Measurements from ENCODE around the gene COL18A1.

Gene COL18A1

DNA sequence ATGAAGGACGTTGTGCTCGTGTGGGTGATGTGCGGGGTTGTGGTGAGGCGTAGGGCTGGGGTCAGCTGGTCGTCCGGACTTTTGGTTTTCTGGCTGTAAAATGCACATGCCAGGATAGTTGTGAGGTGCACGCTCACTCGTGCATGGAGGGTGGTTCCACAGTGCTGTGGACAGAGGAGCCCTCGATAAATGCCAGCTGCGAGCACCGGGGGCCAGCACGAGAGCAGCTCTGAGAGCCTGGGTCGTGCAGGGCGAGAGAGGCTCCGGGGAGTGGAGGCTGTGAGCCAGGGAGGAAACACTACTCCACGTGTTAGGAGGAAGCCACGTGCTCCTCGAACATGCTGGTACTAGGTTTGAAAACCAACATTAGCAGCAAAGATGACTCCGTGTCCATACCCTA is 39.4 kb downstream of the COL18A1 start:
- no peak overlapping the region for H3K4me3 ChIP-seq (ENCODE audit: low read depth, low read length)
- no peak for DNase-seq (ENCODE audit: low read depth, low spot score)
- in situ Hi-C loops (cut with HindIII; ENCODE audit: low sequenced_read_pairs): no loop called here
- TF ChIP-seq, protein P1, sequence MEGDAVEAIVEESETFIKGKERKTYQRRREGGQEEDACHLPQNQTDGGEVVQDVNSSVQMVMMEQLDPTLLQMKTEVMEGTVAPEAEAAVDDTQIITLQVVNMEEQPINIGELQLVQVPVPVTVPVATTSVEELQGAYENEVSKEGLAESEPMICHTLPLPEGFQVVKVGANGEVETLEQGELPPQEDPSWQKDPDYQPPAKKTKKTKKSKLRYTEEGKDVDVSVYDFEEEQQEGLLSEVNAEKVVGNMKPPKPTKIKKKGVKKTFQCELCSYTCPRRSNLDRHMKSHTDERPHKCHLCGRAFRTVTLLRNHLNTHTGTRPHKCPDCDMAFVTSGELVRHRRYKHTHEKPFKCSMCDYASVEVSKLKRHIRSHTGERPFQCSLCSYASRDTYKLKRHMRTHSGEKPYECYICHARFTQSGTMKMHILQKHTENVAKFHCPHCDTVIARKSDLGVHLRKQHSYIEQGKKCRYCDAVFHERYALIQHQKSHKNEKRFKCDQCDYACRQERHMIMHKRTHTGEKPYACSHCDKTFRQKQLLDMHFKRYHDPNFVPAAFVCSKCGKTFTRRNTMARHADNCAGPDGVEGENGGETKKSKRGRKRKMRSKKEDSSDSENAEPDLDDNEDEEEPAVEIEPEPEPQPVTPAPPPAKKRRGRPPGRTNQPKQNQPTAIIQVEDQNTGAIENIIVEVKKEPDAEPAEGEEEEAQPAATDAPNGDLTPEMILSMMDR (IDR thresholded peaks at IDR 0.05; ENCODE audit: low read depth, low read length): no peak

DNA sequence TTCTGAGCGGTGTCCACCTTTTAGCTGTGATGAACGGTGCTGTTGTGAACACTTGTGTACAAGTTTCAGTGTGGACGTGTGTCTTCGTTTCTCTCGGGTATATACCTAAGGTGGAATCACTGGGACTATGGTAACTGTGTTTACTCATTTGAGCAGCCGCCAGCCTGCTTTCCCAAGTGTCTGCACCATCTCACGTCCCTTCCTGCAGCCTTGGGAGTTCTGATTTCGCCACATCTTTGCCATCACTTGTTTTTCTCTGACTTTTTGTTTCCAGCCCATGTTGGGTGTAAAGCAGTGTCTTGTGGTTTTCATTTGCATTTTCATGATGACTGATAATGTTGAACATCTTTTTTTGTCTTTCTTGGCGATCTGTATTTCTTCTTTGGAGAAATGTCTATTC is 40.4 kb downstream of the COL18A1 start:
- H3K4me3 ChIP-seq (ENCODE audit: low read depth, low read length): no peak overlapping the region
- TF ChIP-seq, protein P1 (IDR thresholded peaks at IDR 0.05; ENCODE audit: low read depth, low read length): no peak
- in situ Hi-C loops (cut with HindIII; ENCODE audit: low sequenced_read_pairs): no loop called here
- no peak for DNase-seq (ENCODE audit: low read depth, low spot score)

DNA sequence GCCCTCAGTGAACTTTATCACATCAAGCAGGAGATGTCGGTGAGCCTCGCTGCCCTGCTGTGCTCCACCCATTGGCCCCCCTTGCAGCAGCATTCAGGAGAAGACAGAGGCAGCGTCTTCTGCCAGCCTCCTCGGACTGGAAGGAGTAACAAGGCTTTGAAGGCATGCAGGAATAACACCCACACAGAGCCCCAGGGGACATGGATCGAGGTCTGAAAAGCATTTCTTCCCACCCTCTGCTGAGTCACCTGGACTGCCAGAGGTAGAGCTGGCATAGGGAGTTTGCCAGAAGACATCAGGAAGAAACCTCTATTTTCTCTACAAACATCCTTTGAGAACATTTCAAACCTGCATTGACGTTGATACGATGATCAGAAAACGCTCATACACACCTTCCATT is 42.9 kb downstream of the COL18A1 start:
- DNase-seq (ENCODE audit: low read depth, low spot score): no peak
- no peak overlapping the region for H3K4me3 ChIP-seq (ENCODE audit: low read depth, low read length)
- TF ChIP-seq, protein P1 (IDR thresholded peaks at IDR 0.05; ENCODE audit: low read depth, low read length): no peak
- in situ Hi-C loops (cut with HindIII; ENCODE audit: low sequenced_read_pairs): no loop called here

DNA sequence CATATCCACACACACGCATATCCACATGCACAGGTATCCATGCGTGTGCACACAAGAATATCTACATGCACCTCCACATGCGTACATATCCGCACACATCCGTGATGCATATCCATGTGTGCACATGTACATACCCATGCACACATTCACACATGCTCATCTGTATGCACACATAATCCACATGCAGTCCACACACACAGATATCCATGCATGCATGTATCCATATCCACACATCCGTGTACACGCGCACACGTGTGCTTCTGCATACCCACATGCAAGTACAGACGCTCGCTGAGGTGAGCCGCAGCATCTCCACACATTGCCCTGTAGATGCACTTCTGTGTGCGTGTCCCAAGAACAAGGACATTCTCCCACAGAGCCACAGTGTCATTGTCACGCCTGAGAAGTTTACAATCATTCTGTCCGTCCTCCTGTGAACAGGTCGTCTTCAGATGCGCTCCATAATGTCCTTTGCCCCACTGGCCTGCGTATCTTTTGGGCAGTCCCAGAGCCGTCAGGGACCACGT is 43.4 kb downstream of the COL18A1 start:
- no peak overlapping the region for H3K4me3 ChIP-seq (ENCODE audit: low read depth, low read length)
- TF ChIP-seq, protein P1 (IDR thresholded peaks at IDR 0.05; ENCODE audit: low read depth, low read length): no peak
- in situ Hi-C loops (cut with HindIII; ENCODE audit: low sequenced_read_pairs): no loop called here
- no peak for DNase-seq (ENCODE audit: low read depth, low spot score)

DNA sequence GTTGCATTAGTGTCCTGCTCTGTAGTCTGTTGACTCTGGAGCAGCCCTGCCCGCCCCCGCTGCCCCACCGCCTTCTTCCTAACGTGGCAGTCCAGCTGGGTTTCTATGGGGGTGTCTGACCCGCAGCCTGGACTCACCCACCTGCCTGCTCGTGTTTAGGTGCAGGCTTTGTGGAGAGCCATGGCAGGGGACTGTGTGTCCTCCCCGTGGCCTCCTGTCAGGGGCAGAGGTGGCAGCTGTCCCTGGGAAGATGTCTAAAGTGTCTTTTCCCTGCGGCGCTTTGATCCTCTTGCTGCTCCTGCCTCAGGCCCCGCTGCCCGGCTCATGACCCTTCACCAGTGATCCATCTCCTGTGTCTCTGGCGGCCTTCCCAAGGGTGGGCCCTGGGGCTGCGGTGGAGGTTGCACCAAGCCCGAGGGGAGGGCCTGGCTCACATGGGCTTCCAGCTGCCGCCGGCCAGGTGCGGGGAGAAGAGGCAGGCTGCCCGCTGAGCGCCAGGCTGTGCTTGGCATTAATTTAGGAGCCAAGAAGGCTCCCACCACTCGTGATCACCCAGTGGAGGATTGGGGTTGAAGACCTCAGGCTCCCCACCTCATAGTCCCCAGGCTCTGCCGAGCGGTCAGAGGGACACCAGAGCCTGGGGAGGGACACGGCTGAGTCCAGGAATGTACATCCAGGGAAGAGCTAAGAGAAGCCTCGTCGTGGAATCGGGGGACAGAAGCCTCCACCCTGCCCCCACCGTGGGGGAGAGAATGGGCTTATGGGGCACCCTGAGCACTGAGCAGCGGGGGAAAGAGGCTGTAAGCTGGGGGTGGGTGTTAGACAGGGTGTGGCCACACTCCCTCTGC is 44.1 kb downstream of the COL18A1 start:
- in situ Hi-C loops (cut with HindIII; ENCODE audit: low sequenced_read_pairs): no loop called here
- H3K4me3 ChIP-seq (ENCODE audit: low read depth, low read length): no peak overlapping the region
- TF ChIP-seq, protein P1 (IDR thresholded peaks at IDR 0.05; ENCODE audit: low read depth, low read length): no peak
- DNase-seq (ENCODE audit: low read depth, low spot score): no peak

DNA sequence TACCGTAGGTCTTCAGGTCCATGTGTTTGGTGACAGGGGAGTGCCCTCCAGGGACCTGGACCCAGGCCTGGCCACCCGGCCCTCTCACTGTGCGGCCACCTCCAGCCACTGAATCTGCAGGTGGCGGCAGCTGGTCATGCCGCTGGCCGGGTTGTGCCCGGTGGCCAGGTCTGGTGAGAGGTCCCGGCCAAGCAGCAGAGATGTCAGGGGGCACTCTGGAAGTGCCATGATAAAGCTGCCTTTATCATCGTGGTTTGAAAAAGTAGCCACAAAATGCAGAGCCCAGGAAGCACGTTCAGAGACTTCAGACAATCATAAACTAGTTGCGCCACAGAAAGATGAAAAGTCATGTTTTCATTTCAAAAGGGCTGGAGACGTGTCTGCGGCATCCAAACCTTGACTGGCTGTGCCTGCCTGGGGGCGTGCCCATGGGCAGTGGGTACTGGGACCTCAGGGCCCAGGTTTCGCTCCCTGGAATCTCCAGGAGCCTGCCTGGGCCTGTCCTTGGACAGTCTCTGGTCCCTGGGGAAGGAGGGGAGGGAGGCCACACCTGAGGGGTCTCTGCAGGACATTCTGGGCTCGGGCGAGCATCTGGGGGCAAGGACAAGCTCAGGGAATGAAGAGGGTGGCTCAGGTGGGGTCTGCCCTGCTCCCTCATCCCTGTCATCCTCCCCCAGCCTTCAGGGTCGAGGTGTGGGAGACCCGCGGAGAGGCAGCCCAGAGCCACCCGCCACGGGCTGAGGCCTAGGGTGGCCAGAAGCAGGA is 44.9 kb downstream of the COL18A1 start:
- H3K4me3 ChIP-seq (ENCODE audit: low read depth, low read length): no peak overlapping the region
- in situ Hi-C loops (cut with HindIII; ENCODE audit: low sequenced_read_pairs): no loop called here
- DNase-seq (ENCODE audit: low read depth, low spot score): no peak
- TF ChIP-seq, protein P1 (IDR thresholded peaks at IDR 0.05; ENCODE audit: low read depth, low read length): no peak
